A549 (cell line): Measurements from ENCODE around the gene PLCB1. TPM values are rescaled to one million over a fixed set of nuclear protein-coding genes. Genes with fewer than 3 reads are reported as not detected.

ENCODE experiments used
- ATAC-seq, 2 experiments: fragments of 200-7000 bp in 1 of 2; fragments of >200 bp in 1 of 2; cut with Nextera tagmentation in 1 of 2; cut with Tn5 transposase in 1 of 2; 3 replicates each; pipeline versions ENCODE4 v1.8.0 to v1.9.1; 2018 to 2020; ENCODE audit warnings: mild to moderate bottlenecking in 1 of 2, moderate library complexity in 1 of 2
- CTCF ChIA-PET: fragments of 300-600 bp; sonication (Branson Sonifier 250); formaldehyde crosslinking; extraction: SDS; loops from one replicate; lab custom pipeline; 2021; ENCODE audit warnings: antibody characterized with exemption, inconsistent platforms; lab: Yijun Ruan, JAX
- POLR2A ChIA-PET: fragments of 350-600 bp; formaldehyde crosslinking; extraction: SDS; loops from one replicate; lab custom pipeline; 2021; ENCODE audit warnings: antibody characterized with exemption, inconsistent platforms; lab: Yijun Ruan, JAX
- DNase-seq, 2 experiments: peaks; one replicate each; pipeline versions ENCODE4 v3.0.0 to v3.0.0-alpha.2; 2011 to 2016; ENCODE audit warnings: low read depth in 1 of 2, low spot score in 1 of 2
- FAIRE-seq: peaks from 2 replicates; lab custom pipeline; 2011; peaks lifted over from hg19 to GRCh38; lab: Jason Lieb, UNC
- H3K27ac ChIP-seq, 2 experiments: fragments of >200 bp; sonication (Bioruptor Twin); formaldehyde crosslinking; 3 replicates each; pipeline ENCODE4 v1.5.1; 2016 to 2017
- H3K4me1 ChIP-seq: fragments of >200 bp; sonication (Bioruptor Twin); formaldehyde crosslinking; 3 replicates; pipeline ENCODE4 v1.6.1; 2016
- H3K4me2 ChIP-seq: fragments of >200 bp; sonication (Bioruptor Twin); formaldehyde crosslinking; 3 replicates; pipeline ENCODE4 v1.6.1; 2016
- H3K4me3 ChIP-seq: fragments of >200 bp; sonication (Bioruptor Twin); formaldehyde crosslinking; 3 replicates; pipeline ENCODE4 v1.5.1; 2016
- H3K9me3 ChIP-seq: fragments of >200 bp; sonication (Bioruptor Twin); formaldehyde crosslinking; 3 replicates; pipeline ENCODE4 v1.6.1; 2016
- ATOH8 ChIP-seq: fragments of 250-450 bp; sonication (Bioruptor Pico); IDR thresholded peaks from 2 replicates; pipeline ENCODE4 v1.5.0; 2020; ENCODE audit warnings: low read depth, mild to moderate bottlenecking, moderate library complexity
- BHLHE40 ChIP-seq: IDR thresholded peaks from 2 replicates; pipeline ENCODE4 v1.6.1; 2012; ENCODE audit warnings: low read depth, low read length, inconsistent platforms
- CBX2 ChIP-seq: fragments of 200-600 bp; sonication (generic); IDR thresholded peaks from 2 replicates; pipeline ENCODE4 v1.6.1; 2016; ENCODE audit warnings: low read depth, mild to moderate bottlenecking, borderline replicate concordance
- CEBPB ChIP-seq, 2 experiments: fragments of >200 bp in 1 of 2; sonication (Bioruptor Twin) in 1 of 2; formaldehyde crosslinking in 1 of 2; IDR thresholded peaks; 2 replicates each; pipeline ENCODE4 v1.6.1; 2012 to 2016
- CHD4 ChIP-seq: fragments of 200-600 bp; sonication (generic); IDR thresholded peaks from 2 replicates; pipeline ENCODE4 v1.6.1; 2016; ENCODE audit warnings: antibody characterized with exemption, mild to moderate bottlenecking, borderline replicate concordance
- CTCF ChIP-seq: fragments of >200 bp; sonication (Bioruptor Twin); formaldehyde crosslinking; IDR thresholded peaks from 3 replicates; pipeline ENCODE4 v1.5.1; 2016
- EP300 ChIP-seq, 2 experiments: fragments of >200 bp; sonication (Bioruptor Twin); formaldehyde crosslinking; IDR thresholded peaks; 2 replicates in 1 of 2; 3 replicates in 1 of 2; pipeline ENCODE4 v1.6.1; 2016 to 2017
- FOSB ChIP-seq: fragments of 250-450 bp; sonication (Bioruptor Pico); IDR thresholded peaks from 2 replicates; pipeline ENCODE4 v1.5.0; 2020; ENCODE audit warnings: mild to moderate bottlenecking, moderate library complexity
- GATA3 ChIP-seq: IDR thresholded peaks from 2 replicates; pipeline ENCODE4 v1.6.1; 2012; ENCODE audit warnings: borderline replicate concordance
- HEYL ChIP-seq: fragments of 250-450 bp; sonication (Bioruptor Pico); IDR thresholded peaks from 2 replicates; pipeline ENCODE4 v1.8.0; 2021; ENCODE audit warnings: mild to moderate bottlenecking, moderate library complexity
- HMGXB4 ChIP-seq: fragments of 250-450 bp; sonication (Bioruptor Pico); IDR thresholded peaks from 2 replicates; pipeline ENCODE4 v1.5.0; 2021; ENCODE audit warnings: mild to moderate bottlenecking, moderate library complexity, borderline replicate concordance
- HOXA7 ChIP-seq: fragments of 250-450 bp; sonication (Bioruptor Pico); IDR thresholded peaks from 2 replicates; pipeline ENCODE4 v1.5.0; 2020; ENCODE audit warnings: mild to moderate bottlenecking, moderate library complexity
- HOXB13 ChIP-seq: fragments of 250-450 bp; sonication (Bioruptor Pico); IDR thresholded peaks from 2 replicates; pipeline ENCODE4 v1.5.0; 2020; ENCODE audit warnings: low read depth, mild to moderate bottlenecking, moderate library complexity
- HOXB5 ChIP-seq: fragments of 250-450 bp; sonication (Bioruptor Pico); IDR thresholded peaks from 2 replicates; pipeline ENCODE4 v1.5.0; 2020; ENCODE audit warnings: mild to moderate bottlenecking, moderate library complexity
- JUNB ChIP-seq: fragments of >200 bp; sonication (Bioruptor Twin); formaldehyde crosslinking; IDR thresholded peaks from 2 replicates; pipeline ENCODE4 v1.6.1; 2016
- KDM1A ChIP-seq: fragments of 200-600 bp; sonication (generic); IDR thresholded peaks from 2 replicates; pipeline ENCODE4 v1.6.1; 2016; ENCODE audit warnings: low read depth, mild to moderate bottlenecking
- MAX ChIP-seq: IDR thresholded peaks from 2 replicates; pipeline ENCODE4 v1.6.1; 2012
- MAZ ChIP-seq: fragments of 150-350 bp; IDR thresholded peaks from 2 replicates; pipeline ENCODE4 v1.6.1; 2014; ENCODE audit warnings: antibody characterized with exemption, low read depth, low read length, borderline replicate concordance
- MYC ChIP-seq: IDR thresholded peaks from 2 replicates; pipeline ENCODE4 v1.6.1; 2012; ENCODE audit warnings: mild to moderate bottlenecking, inconsistent platforms, low read length, improper control_type of control experiment, borderline replicate concordance
- NFE2L2 ChIP-seq: fragments of 150-350 bp; conservative IDR thresholded peaks from 2 replicates; pipeline ENCODE4 v1.6.1; 2014; ENCODE audit warnings: low read length
- NPAS2 ChIP-seq: fragments of 250-450 bp; sonication (Bioruptor Pico); IDR thresholded peaks from 2 replicates; pipeline ENCODE4 v1.8.0; 2022; ENCODE audit warnings: mild to moderate bottlenecking, moderate library complexity, borderline replicate concordance
- NR3C1 ChIP-seq: fragments of >200 bp; sonication (Bioruptor Twin); formaldehyde crosslinking; IDR thresholded peaks from 3 replicates; pipeline ENCODE4 v1.6.1; 2017
- PBX3 ChIP-seq: IDR thresholded peaks from 2 replicates; pipeline ENCODE4 v1.6.1; 2012
- POLR2AphosphoS2 ChIP-seq: conservative IDR thresholded peaks from 2 replicates; pipeline ENCODE4 v1.6.1; 2012; ENCODE audit warnings: low read length, improper control_type of control experiment, inconsistent platforms
- RAD21 ChIP-seq, 2 experiments: fragments of >200 bp in 1 of 2; sonication (Bioruptor Twin) in 1 of 2; formaldehyde crosslinking in 1 of 2; IDR thresholded peaks in 1 of 2; conservative IDR thresholded peaks in 1 of 2; 2 replicates in 1 of 2; 3 replicates in 1 of 2; pipeline ENCODE4 v1.6.1; 2012 to 2018; ENCODE audit warnings: inconsistent platforms in 1 of 2
- RARB ChIP-seq: fragments of 250-450 bp; sonication (Bioruptor Pico); IDR thresholded peaks from 2 replicates; pipeline ENCODE4 v1.8.0; 2021; ENCODE audit warnings: mild to moderate bottlenecking, moderate library complexity
- RCOR1 ChIP-seq: fragments of 150-350 bp; IDR thresholded peaks from 2 replicates; pipeline ENCODE4 v1.6.1; 2014; ENCODE audit warnings: antibody characterized with exemption, low read length, low read depth
- REST ChIP-seq: fragments of 200-600 bp; sonication (generic); IDR thresholded peaks from 2 replicates; pipeline ENCODE4 v1.6.1; 2016; ENCODE audit warnings: antibody characterized with exemption, mild to moderate bottlenecking, moderate library complexity
- RNF2 ChIP-seq: fragments of 200-600 bp; sonication (generic); IDR thresholded peaks from 2 replicates; pipeline ENCODE4 v1.6.1; 2016; ENCODE audit warnings: low read depth, mild to moderate bottlenecking, antibody characterized with exemption, moderate library complexity, borderline replicate concordance
- TFCP2L1 ChIP-seq: fragments of 250-450 bp; sonication (Bioruptor Pico); IDR thresholded peaks from 2 replicates; pipeline ENCODE4 v1.5.0; 2021; ENCODE audit warnings: mild to moderate bottlenecking
- USF2 ChIP-seq: fragments of 450-650 bp; IDR thresholded peaks from 2 replicates; pipeline ENCODE4 v1.6.1; 2014; ENCODE audit warnings: antibody characterized with exemption
- ZC3H11A ChIP-seq: fragments of 450-650 bp; IDR thresholded peaks from 2 replicates; pipeline ENCODE4 v1.6.1; 2014; ENCODE audit warnings: antibody characterized with exemption, mild to moderate bottlenecking
- WGBS: methylation state at CpG from one replicate; pipeline ENCODE4 v1.1.6; 2017; ENCODE audit errors: missing lambda C conversion rate; 5-methylcytosine and 5-hydroxymethylcytosine counted together
- polyA plus RNA-seq, 4 experiments: library from polyadenylated mRNA; depleted of rRNA in 3 of 4; stranded (reverse); fragments of >200 nt; fragmentation: RNase III in 1 of 4; extraction: RNeasy Plus Mini Kit Qiagen cat#74134 plus additional on column Dnase treatment in 1 of 4; gene quantifications; 2 replicates in 3 of 4; 3 replicates in 1 of 4; pipeline ENCODE4 v1.2.3, GENCODE V29; 2011 to 2017

PLCB1 gene
- polyA plus RNA-seq, 2 of the 4 experiments (the other 2 are of a cell fraction), result 0.97 to 6.3 TPM

GRCh38 chr20:8756410-8756809 lies 624.3 kb downstream of the PLCB1 start:
- CTCF ChIA-PET, result interaction anchor here (0.9 to 4.7 kb wide), 9 partner anchors 10 to 1991 kb away, joined by 3 to 37 read pairs (median 4); no protein-coding TSS in a partner anchor
- Histone ChIP-seq H3K4me1 (peaks cover 21% of the 10 kb centered on the region), H3K9me3 (no peaks in the 10 kb centered on the region), H3K27ac (peak overlapping the region; percentile 65 to 78), H3K4me3 (no peak overlapping the region), H3K4me2 (peak overlapping the region; percentile 49)
- 7% methylated on average over 2 of the region's 2 CpGs for WGBS
- ATAC-seq (peak; percentile 96), FAIRE-seq (peak; percentile 85), DNase-seq (peak; percentile 87 to 93)
- POLR2A ChIA-PET, result no interaction called here
- TF ChIP-seq HOXB5 (CRISPR knock-in tag) (0 out of 2 replicates have a peak, but pooled peaks have one; percentile 11), ZC3H11A (no peak), EP300 (IDR thresholded peaks at IDR 0.05) (0 out of 5 replicates have a peak, but pooled peaks of 1 of the 2 experiments have one; percentile 9), CHD4 (no peak), GATA3 (peak; percentile 27; the same call in 1 of the 2 replicates), REST (no peak), CBX2 (no peak), USF2 (no peak), RCOR1 (no peak), NPAS2 (no peak), RNF2 (no peak), PBX3 (peak; percentile 63; the same call in 1 of the 2 replicates), TFCP2L1 (CRISPR knock-in tag) (no peak), RAD21 (conservative IDR thresholded peaks at IDR 0.05 in 1 of 2, IDR thresholded peaks at IDR 0.05 in 1 of 2) (no peak), FOSB (CRISPR knock-in tag) (no peak), CEBPB (IDR thresholded peaks at IDR 0.05) (no peak), MYC (no peak), RARB (no peak), MAX (no peak), HOXB13 (CRISPR knock-in tag) (no peak), MAZ (no peak), HMGXB4 (CRISPR knock-in tag) (no peak), KDM1A (no peak), POLR2AphosphoS2 (no peak), ATOH8 (no peak), JUNB (peak; percentile 70), NR3C1 (no peak), BHLHE40 (no peak), HOXA7 (CRISPR knock-in tag) (no peak), NFE2L2 (peak; percentile 85), CTCF (no peak), HEYL (no peak)
